Gastrocnemius medialis (tissue), 4 donors: ENCODE measurements around the gene C10orf53. TPM values are rescaled to one million over a fixed set of nuclear protein-coding genes. Genes with fewer than 3 reads are reported as not detected.

Experiments
- ATAC-seq, 2 donors: fragments of 150-250 bp; one replicate each; pipeline ENCODE4 v1.9.1; 2016
- DNase-seq, 2 donors: peaks; one replicate each; pipeline ENCODE4 v3.0.0-alpha.2; 2019
- H3K27ac ChIP-seq, 4 donors: fragments of 200-600 bp; sonication (generic); 1 replicate in 1 of 4; 2 replicates in 3 of 4; pipeline ENCODE4 v1.5.1; 2016 to 2018; ENCODE audit warnings: mild to moderate bottlenecking in 2 of 4, moderate library complexity in 1 of 4
- H3K27me3 ChIP-seq, 3 donors: fragments of 200-600 bp; sonication (generic) in 2 of 3; 1 replicate in 1 of 3; 2 replicates in 2 of 3; pipeline versions ENCODE4 v1.5.1 to v1.6.0; 2016 to 2019; ENCODE audit warnings: mild to moderate bottlenecking in 1 of 3, moderate library complexity in 1 of 3
- H3K36me3 ChIP-seq, 2 donors: fragments of 200-600 bp; sonication (generic) in 1 of 2; one replicate each; pipeline ENCODE4 v1.5.1; 2017 to 2018
- H3K4me1 ChIP-seq, 2 donors: fragments of 200-600 bp; sonication (generic) in 1 of 2; one replicate each; pipeline ENCODE4 v1.5.1; 2016 to 2017; ENCODE audit warnings: mild to moderate bottlenecking in 2 of 2
- H3K4me3 ChIP-seq, 4 donors: fragments of 200-600 bp; sonication (generic) in 3 of 4; 1 replicate in 1 of 4; 2 replicates in 3 of 4; pipeline ENCODE4 v1.5.1; 2016 to 2019; ENCODE audit warnings: mild to moderate bottlenecking in 2 of 4
- H3K9me3 ChIP-seq, 3 donors: fragments of 200-600 bp; sonication (generic) in 2 of 3; 1 replicate in 1 of 3; 2 replicates in 2 of 3; pipeline ENCODE4 v1.5.1; 2016 to 2019
- CTCF ChIP-seq, 5 experiments: fragments of 450-650 bp in 3 of 5; fragments of 200-600 bp in 2 of 5; sonication (generic) in 2 of 5; IDR thresholded peaks in 4 of 5; conservative IDR thresholded peaks in 1 of 5; 1 replicate in 4 of 5; 2 replicates in 1 of 5; pipeline ENCODE4 v1.5.1; 2016 to 2019; ENCODE audit warnings: antibody characterized with exemption in 5 of 5, mild to moderate bottlenecking in 3 of 5, moderate library complexity in 3 of 5
- POLR2A ChIP-seq, 2 donors: fragments of 450-650 bp; IDR thresholded peaks; one replicate each; pipeline ENCODE4 v1.6.1; 2017; ENCODE audit warnings: antibody characterized with exemption in 2 of 2, mild to moderate bottlenecking in 2 of 2, moderate library complexity in 2 of 2
- in situ Hi-C, 4 donors: fragments of 200-750 bp; cut with MboI; loops; one replicate each; pipeline versions ENCODE4 v1.15.0 to v1.8.0; 2017; ENCODE audit warnings: low sequenced_read_pairs in 4 of 4
- intact Hi-C: fragments of 100-400 bp; cut with DNase I; formaldehyde crosslinking; loops from one replicate; pipeline ENCODE4 v1.15.1; 2023; ENCODE audit warnings: low total_unique reads
- total RNA-seq, 4 donors: library from RNA; depleted of rRNA; stranded (reverse); fragments of >200 nt; gene quantifications; one replicate each; pipeline versions ENCODE4 v1.1.0 to v1.2.3, GENCODE V29; 2016

Gene C10orf53
- total RNA-seq, 4 donors from 2014 or later: not detected

DNA sequence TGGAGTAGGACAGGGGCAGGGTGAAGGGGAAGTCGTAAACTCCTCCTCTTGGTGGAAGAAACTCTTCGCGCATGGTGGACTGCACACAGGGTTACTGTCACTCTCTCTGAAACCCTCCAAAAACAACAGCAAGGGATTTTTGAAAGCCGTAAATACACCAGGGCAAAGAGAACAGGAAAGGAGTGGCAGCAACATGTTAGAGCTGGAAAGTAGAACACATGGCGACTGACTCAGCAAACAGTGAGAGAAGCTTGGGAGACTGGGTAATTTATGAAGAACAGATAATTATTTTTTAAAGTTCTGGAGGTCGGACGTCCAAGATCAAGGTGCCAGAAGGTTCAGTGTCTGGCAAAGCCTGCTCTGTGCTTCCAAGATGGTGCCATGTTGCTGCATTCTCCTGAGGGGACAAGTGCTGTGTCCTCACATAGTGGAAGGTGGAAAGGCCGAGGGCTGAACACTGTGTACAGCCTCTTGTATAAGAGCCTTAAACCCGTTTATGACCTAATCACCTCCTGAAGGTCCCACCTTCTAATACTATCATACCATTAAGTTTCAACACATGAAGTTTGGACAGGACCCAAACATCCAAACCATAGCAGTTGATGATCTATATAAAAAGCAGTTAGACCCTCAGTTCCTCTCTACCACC is 22.5 kb upstream of the C10orf53 start:
- in situ Hi-C loops (no loop called here), intact Hi-C loops (no loop called here)
- Histone ChIP-seq H3K36me3 (no peaks in the 10 kb centered on the region), H3K27ac (no peak overlapping the region), H3K4me1 (no peaks in the 10 kb centered on the region), H3K27me3 (no peaks in the 10 kb centered on the region), H3K4me3 (no peak overlapping the region), H3K9me3 (no peaks in the 10 kb centered on the region)
- TF ChIP-seq POLR2A (IDR thresholded peaks at IDR 0.05) (no peak), CTCF (IDR thresholded peaks at IDR 0.05 in 4 of 5, conservative IDR thresholded peaks at IDR 0.05 in 1 of 5) (no peak)
- ATAC-seq (no peak), DNase-seq (no peak)

GRCh38 chr10:49657606-49658005 is 21.8 kb upstream of the C10orf53 start:
- Histone ChIP-seq H3K9me3 (no peaks in the 10 kb centered on the region), H3K4me3 (no peak overlapping the region), H3K27ac (no peak overlapping the region), H3K4me1 (no peaks in the 10 kb centered on the region), H3K27me3 (no peaks in the 10 kb centered on the region), H3K36me3 (no peaks in the 10 kb centered on the region)
- no peak for ATAC-seq
- no peak for DNase-seq
- no peak for TF ChIP-seq POLR2A (IDR thresholded peaks at IDR 0.05)
- TF ChIP-seq CTCF (IDR thresholded peaks at IDR 0.05 in 4 of 5, conservative IDR thresholded peaks at IDR 0.05 in 1 of 5): no peak
- in situ Hi-C loops (no loop called here), intact Hi-C loops (no loop called here)

DNA sequence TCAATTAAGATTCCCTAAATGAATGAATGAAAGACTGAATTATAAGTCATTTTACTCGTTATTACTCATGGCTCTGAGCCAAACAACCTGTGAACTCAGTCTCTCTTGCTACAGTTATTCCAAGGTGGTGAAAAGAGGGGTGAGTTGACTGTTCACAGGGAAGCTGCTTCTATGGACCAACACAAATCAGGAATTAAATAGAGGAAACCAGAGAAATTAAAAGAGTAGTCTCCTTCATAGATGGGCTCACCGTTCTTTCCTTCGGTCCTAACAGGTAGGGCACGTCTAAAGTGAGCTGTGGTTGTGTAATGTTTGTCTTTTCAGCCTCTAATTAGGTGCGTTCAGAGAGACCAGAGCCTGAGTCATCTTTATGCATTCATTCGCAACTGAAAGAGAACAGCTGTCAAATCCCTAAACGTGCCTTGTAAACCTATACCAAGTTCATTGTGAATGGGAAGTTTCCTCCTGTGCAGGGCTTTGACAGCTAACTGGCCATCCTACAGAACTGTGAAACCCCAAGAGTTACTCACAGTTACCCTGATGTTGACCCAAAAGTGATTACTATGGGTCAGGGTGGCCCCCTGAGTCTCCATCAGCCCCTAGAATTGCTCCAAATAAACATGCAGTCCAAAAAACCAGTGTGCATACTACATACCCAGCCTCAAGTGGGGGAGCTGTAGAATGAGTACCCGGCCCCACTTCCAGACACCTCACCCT is 18.2 kb upstream of the C10orf53 start:
- H3K4me3 ChIP-seq: no peak overlapping the region
- no peaks in the 10 kb centered on the region for H3K9me3 ChIP-seq
- no peaks in the 10 kb centered on the region for H3K36me3 ChIP-seq
- H3K4me1 ChIP-seq: no peaks in the 10 kb centered on the region
- no peak for TF ChIP-seq CTCF (IDR thresholded peaks at IDR 0.05 in 4 of 5, conservative IDR thresholded peaks at IDR 0.05 in 1 of 5)
- no peak for TF ChIP-seq POLR2A (IDR thresholded peaks at IDR 0.05)
- intact Hi-C loops (no loop called here), in situ Hi-C loops (no loop called here)
- ATAC-seq (no peak), DNase-seq (no peak)
- no peaks in the 10 kb centered on the region for H3K27me3 ChIP-seq
- no peak overlapping the region for H3K27ac ChIP-seq

DNA sequence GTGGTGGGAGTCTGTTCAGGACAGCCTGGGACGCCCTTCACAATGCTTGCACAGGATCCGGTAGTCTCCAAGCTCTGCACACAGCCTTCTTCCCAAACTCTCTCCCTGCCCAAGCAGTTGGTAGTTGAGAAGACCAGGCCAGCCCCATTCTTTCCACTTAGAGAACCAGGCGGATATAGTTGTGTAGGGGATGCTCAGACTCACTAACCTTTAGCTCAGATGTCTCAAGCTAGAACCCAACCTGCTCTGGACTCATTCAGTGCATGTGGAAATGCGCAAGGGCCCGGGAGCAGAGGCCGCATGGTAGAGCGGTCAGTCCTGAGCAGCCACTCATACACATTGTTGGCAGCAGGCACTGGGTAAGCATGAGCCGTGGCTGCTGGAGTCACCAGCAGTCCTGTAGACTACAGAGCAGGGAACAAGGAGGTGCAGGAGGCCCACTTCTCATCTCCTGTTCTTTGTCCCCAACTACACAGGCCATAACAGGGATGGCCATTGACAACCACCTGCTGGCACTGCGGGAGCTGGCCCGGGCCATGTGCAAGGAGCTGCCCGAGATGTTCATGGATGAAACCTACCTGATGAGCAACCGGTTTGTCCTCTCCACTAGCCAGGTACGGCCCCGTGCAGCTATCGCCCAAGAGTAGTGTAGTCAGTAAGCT is 17.2 kb upstream of the C10orf53 start:
- no peaks in the 10 kb centered on the region for H3K36me3 ChIP-seq
- no peak overlapping the region for H3K4me3 ChIP-seq
- no peaks in the 10 kb centered on the region for H3K27me3 ChIP-seq
- H3K9me3 ChIP-seq: no peaks in the 10 kb centered on the region
- in situ Hi-C loops (no loop called here), intact Hi-C loops (no loop called here)
- H3K4me1 ChIP-seq: no peaks in the 10 kb centered on the region
- ATAC-seq (no peak), DNase-seq (no peak)
- no peak overlapping the region for H3K27ac ChIP-seq
- TF ChIP-seq CTCF (IDR thresholded peaks at IDR 0.05 in 4 of 5, conservative IDR thresholded peaks at IDR 0.05 in 1 of 5) (no peak), POLR2A (IDR thresholded peaks at IDR 0.05) (no peak)
